ENCODE data around the gene SRGAP2B.
"Not testable (repeated sequence)": the region's sequence is repeated elsewhere in the genome, so short reads cannot be mapped to it uniquely, and the experiment has no call there.

GRCh38 chr1:144938627-144939026 is 156.5 kb downstream of the SRGAP2B start:
- TF ChIP-seq CTCF (IDR thresholded peaks at IDR 0.05; ENCODE audit: low read depth, low read length, poor library complexity, severe bottlenecking); EZH2phosphoT487 (IDR thresholded peaks at IDR 0.05; ENCODE audit: borderline replicate concordance, low read length): not testable (repeated sequence)

Measured in DOHH2 (cell line).